NCI-H82 (cell line): ENCODE data around the gene TSC2.
"Not testable (repeated sequence)": the region's sequence is repeated elsewhere in the genome, so short reads cannot be mapped to it uniquely, and the experiment has no call there.

Experiments
- DNase-seq: peaks from one replicate; lab custom pipeline; 2025; lab: John Stamatoyannopoulos, UW

TSC2 gene

DNA sequence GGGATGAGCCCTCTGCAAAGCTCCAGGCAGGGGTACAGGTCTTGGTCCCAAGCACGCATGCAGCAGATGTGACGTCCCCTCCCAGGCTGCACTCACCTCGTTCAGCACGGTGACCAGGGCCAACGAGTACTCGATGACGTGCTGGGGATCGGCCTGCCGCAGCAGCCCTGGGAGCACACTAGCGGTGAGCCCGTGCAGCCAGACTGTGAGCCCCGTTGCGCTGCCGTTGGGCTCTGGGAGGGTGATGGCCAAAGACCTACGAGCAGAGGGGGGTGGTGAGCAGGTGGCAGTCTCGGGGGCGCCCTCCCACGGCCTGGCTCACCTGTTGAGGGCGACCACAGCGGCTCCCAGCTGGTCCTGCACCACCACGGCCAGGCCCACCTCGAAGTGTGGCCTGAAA, 58.0 kb downstream of the TSC2 start:
- not testable (repeated sequence) for DNase-seq

GRCh38 chr16:2106211-2106610, 58.4 kb downstream of the TSC2 start:
- DNase-seq, result not testable (repeated sequence)

- not testable (repeated sequence) for DNase-seq
These were observed 59.5 kb downstream of the TSC2 start for GRCh38 chr16:2107121-2107790.

DNA sequence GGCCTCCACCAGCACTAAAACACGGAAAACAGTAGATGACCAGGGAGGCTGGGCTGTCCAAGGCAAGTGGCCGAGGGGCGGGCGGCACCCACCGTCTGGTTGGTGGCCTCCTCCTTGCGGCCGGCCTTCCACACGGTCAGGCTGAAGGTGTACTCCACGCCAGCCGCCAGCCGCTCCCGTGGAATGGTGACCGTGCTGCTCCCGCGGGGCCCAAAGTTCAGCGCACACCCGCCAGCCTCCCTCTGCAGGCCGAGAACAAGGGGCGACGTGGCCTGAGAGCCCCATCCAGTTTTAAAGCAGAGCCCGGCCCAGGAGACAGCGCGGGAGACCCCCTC, 60.0 kb downstream of the TSC2 start:
- not testable (repeated sequence) for DNase-seq

- not testable (repeated sequence) for DNase-seq
These were observed 60.9 kb downstream of the TSC2 start for GRCh38 chr16:2108446-2109270.

- DNase-seq, result not testable (repeated sequence)
These were observed 61.4 kb downstream of the TSC2 start for GRCh38 chr16:2109271-2109580.

DNA sequence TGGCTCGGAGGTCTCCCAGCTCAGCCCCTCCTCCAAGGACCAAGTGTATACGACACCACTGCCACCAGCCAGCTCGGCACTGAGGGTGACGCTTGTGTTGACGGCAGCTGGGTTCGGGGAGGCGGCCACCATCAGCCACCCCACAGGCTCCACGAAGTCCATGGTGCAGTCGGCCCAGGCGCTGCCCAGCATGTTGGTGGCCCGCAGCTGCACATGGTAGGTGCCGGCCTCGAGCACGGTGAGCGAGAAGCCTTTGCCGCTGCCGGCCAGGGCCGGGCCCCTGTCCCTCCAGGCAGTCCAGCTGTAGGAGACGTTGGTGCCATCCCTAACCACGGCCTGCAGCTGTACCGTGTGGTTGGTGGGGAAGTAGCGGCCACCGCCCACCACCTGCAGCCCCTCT, 62.1 kb downstream of the TSC2 start:
- DNase-seq, result not testable (repeated sequence)

DNA sequence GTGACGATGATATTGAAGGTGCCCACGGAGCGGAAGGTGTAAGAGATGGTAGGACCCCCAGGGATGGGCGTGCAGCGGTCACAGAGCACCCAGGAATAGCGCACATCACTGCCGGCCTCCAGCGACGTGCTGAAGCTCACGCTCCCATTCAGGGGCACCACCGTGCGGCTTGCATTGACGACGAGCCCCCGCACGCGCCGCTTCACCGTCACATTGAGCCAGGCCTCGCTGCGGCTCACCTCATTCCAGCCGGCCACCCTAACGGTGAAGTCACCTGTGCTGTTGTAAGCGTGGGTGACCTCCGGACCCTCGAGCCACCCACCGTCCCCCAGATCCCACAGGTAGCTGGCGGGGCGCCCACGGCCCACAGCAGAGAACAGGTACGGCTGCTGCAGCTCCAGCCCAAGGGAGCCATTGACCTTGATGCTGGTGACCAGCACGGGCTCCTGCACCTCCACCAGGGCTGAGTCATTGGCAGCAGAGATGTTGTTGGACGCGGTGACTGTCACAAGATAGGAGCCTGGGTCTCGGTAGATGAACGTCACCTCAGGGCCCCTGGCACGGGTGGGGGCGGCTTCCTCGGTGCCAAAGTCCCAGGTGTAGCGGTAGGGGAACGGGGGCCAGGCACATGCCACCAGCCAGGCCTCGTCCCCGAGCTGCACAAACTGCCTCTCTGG, 62.7 kb downstream of the TSC2 start:
- not testable (repeated sequence) for DNase-seq

DNA sequence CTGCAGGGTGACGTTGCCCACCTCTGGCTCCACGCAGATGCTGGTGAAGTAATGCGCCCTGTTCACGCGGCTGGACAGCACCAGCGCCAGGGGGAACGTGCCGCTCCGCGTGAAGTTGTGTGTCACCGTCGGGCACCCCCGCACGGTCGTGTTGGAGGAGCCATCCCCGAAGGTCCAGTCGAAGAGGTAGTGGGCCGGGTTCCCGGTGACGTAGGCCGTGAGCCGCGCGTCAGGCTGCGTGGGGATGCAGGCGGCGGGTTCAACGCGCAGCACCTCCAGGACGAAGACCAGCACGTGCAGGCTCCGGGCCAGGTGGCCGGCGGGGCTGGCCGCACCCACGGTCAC, 63.2 kb downstream of the TSC2 start:
- DNase-seq, result not testable (repeated sequence)

GRCh38 chr16:2111412-2112335, 63.9 kb downstream of the TSC2 start:
- DNase-seq, result not testable (repeated sequence)

GRCh38 chr16:2112539-2113106, 64.8 kb downstream of the TSC2 start:
- DNase-seq, result not testable (repeated sequence)

DNA sequence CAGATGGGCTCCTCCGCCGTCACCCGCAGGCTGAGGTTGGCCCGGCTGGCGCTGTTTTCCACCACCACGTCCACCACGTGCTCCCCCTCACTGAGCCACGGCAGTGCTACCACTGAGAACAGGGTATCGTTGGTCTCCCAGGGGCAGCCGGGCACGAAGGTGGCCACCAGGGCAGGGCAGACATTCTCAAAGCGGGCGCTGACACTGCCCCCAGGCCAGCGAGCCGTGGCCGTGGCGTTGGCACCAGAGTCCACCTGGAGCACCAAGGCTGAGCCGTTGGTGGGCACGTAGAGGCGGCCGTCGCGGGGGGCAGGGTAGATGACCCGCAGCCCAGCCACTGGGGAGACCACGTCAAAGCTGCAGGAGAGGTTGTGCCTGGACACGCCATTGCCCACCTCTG, 66.4 kb downstream of the TSC2 start:
- DNase-seq, result not testable (repeated sequence)

DNA sequence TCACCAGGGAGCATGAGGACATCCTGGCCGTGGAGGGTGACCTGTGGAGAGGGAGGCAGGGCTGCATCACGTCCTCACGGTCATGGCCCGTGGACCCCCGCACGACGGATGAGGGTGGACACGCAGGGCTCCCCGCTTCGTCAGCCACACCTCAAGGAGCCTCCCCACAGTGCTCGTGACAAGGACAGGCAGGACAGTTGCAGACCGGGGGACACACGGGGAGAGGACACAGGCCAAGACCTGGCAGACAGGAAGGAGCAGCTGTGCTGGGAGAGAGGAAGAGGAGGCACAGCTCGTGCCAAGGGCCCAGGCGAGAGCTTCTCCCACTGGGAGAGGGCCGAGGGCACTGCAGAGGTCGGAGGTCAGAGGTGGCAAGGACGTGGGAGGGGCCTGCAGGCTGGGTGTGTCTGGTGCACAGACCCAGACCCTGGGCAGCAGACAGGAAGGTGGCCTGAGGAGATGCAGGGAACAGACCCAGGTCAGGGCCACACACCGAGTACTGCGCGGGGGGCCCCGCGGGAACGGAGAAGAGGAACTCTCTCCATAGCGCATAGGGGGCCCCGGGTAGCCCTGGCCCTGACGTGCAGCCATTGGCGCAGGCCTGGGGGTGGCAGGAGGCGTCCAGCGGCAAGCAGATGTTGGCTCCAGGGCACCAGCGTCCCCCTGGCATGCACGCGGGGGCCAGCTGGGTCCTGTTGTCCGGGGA, 67.3 kb downstream of the TSC2 start:
- DNase-seq, result not testable (repeated sequence)

DNA sequence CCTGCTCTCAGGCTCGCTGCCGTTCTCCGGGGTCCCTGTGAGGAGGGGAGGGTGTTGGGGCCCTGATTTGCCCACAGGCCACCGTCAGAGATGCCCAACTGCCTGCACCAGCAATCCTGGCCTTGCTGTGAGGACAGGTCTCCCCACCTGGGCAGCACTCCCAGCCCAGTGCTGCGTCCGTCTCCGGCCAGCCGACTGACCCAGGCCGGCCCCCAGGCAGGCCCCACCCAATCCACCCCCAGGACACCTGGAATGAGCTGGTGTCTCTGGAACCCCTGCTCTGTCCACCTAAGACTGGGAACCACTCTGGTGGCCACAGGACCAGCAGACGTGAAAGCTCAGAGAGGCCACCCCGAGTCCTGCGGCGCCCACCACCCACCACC, 67.8 kb downstream of the TSC2 start:
- no peak for DNase-seq

DNA sequence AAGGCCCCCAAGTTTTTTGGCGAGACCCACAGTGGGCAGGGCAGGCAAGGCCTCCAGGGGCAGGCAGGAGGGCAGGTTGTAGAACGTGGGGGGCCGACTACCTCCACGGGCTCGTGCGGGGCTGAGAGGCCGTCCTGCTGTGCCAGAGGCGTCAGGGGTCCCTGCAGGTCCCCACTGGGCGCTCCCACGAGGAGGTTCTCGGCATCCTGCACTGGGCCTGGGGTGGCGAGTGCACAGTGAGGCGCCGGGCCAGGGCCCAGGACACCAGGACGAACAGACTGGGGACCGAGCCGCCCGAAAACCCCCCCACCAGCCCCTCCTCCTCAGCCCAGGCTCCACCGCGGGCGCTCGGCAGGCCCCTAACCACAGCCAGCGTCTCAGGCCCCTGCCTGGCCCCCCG, 68.6 kb downstream of the TSC2 start:
- not testable (repeated sequence) for DNase-seq

DNA sequence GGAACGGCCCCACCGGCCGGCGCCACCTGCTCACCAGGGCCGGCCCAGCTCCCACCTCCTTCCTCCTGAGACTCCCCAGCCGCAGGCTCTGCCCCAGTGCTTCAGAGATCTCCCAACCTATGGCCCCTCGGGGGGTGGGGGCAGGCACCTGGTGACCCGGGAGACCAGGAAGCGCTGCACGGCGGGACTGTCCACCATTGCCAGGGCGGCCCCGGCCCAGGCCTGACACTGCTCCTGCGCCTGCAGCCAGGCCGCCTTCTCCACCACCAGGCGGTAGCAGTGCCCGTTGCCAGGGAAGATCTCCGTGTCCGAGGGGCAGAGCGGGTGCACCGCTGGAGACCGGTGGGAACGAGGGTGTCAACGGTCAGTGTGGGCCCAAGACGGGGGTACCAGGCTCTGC, 69.6 kb downstream of the TSC2 start:
- DNase-seq, result not testable (repeated sequence)

GRCh38 chr16:2117960-2118722, 70.4 kb downstream of the TSC2 start:
- DNase-seq, result not testable (repeated sequence)

DNA sequence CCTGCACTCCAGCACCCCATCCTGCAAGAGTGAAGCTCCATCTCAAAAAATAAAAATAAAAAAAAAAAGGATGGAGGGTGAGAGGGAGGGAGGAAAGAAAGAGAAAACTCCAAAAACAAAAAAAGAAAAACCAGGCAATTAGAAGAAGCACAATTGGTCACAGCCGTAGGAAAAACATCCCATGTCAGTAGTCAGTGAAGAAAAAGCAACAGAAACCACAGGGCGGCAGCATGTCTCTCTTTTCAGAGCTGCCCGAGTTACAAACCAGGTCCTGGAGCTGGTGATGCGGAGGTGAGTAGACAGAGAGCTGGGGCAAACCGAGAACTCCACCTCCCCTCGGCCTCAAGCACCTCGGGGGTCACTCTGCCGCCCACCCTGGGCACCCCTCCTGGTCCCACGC, 73.5 kb downstream of the TSC2 start:
- DNase-seq, result not testable (repeated sequence)

DNA sequence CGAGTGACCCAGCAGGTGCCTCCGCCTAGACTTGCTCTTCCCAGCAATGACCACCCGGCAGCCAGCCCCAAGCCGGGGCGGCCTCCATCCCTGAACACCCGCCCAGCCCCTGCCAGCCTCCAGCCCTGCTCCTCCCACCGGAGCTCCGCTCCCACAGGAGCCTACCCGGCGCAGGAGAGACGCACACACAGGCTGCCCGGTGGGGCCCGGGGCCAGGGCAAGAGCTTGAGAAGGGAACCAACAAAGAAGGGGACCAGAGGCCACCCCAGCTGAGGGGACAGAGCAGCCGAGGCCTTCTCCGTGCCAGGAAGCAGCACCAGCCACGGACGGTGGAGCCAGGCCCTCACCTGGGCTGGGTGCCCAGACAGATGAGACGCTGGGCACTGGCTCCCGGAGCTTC, 74.1 kb downstream of the TSC2 start:
- DNase-seq, result no peak

GRCh38 chr16:2122429-2122828, 74.6 kb downstream of the TSC2 start:
- DNase-seq, result no peak
